CD8-positive, alpha-beta memory T cell (primary cell): ENCODE measurements around the gene LTBR. TPM values are rescaled to one million over a fixed set of nuclear protein-coding genes. Genes with fewer than 3 reads are reported as not detected.

Source experiments
- CTCF ChIA-PET: fragments of 350-600 bp; sonication (Branson Sonifier 250); formaldehyde crosslinking; loops from one replicate; lab custom pipeline; 2021; ENCODE audit warnings: antibody characterized with exemption; lab: Charles Lee
- POLR2A ChIA-PET: fragments of 350-600 bp; sonication (Branson Sonifier 250); formaldehyde crosslinking; loops from one replicate; lab custom pipeline; 2021; ENCODE audit warnings: antibody characterized with exemption; lab: Charles Lee
- DNase-seq, 5 donors: peaks; one replicate each; pipeline versions ENCODE4 v3.0.0 to v3.0.0-alpha.2; 2020 to 2022; ENCODE audit warnings: mixed read lengths in 1 of 5
- H3K27ac ChIP-seq: one replicate; pipeline ENCODE4 v1.7.0; 2013; ENCODE audit warnings: low read depth, mild to moderate bottlenecking, low read length, moderate library complexity
- H3K27me3 ChIP-seq: 2 replicates; pipeline ENCODE4 v1.7.0; 2013; ENCODE audit warnings: low read length, mild to moderate bottlenecking; ENCODE audit not compliant: insufficient read depth, poor library complexity, severe bottlenecking
- H3K36me3 ChIP-seq: 2 replicates; pipeline ENCODE4 v1.7.0; 2013; ENCODE audit warnings: mild to moderate bottlenecking, low read length, moderate library complexity; ENCODE audit not compliant: insufficient read depth
- H3K4me1 ChIP-seq: 2 replicates; pipeline ENCODE4 v1.7.0; 2013; ENCODE audit warnings: mild to moderate bottlenecking, low read length, moderate library complexity; ENCODE audit not compliant: insufficient read depth
- H3K4me3 ChIP-seq: 2 replicates; pipeline ENCODE4 v1.7.0; 2013; ENCODE audit warnings: mild to moderate bottlenecking, low read length
- H3K9me3 ChIP-seq: 2 replicates; pipeline ENCODE4 v1.7.0; 2013; ENCODE audit warnings: mild to moderate bottlenecking, low read length
- H3K27ac Mint-ChIP-seq, 8 donors: one replicate each; pipeline ENCODE4 v1.8.0; 2020 to 2021; ENCODE audit warnings: mixed read lengths in 8 of 8, mild to moderate bottlenecking in 6 of 8, inconsistent platforms in 3 of 8, moderate library complexity in 3 of 8
- H3K27me3 Mint-ChIP-seq, 2 donors: one replicate each; pipeline ENCODE4 v1.8.0; 2020 to 2021; ENCODE audit warnings: mixed read lengths in 2 of 2, mild to moderate bottlenecking in 1 of 2, moderate library complexity in 1 of 2
- H3K36me3 Mint-ChIP-seq, 3 donors: one replicate each; pipeline ENCODE4 v1.8.0; 2020 to 2021; ENCODE audit warnings: mixed read lengths in 3 of 3, inconsistent platforms in 1 of 3, mild to moderate bottlenecking in 1 of 3
- H3K4me1 Mint-ChIP-seq, 3 donors: one replicate each; pipeline ENCODE4 v1.8.0; 2020 to 2021; ENCODE audit warnings: mixed read lengths in 3 of 3, inconsistent platforms in 1 of 3, mild to moderate bottlenecking in 1 of 3
- H3K4me3 Mint-ChIP-seq, 7 donors: one replicate each; pipeline ENCODE4 v1.8.0; 2020 to 2021; ENCODE audit warnings: mixed read lengths in 7 of 7, mild to moderate bottlenecking in 6 of 7, moderate library complexity in 4 of 7, inconsistent platforms in 2 of 7
- H3K9me3 Mint-ChIP-seq, 5 donors: one replicate each; pipeline ENCODE4 v1.8.0; 2020 to 2022; ENCODE audit warnings: mixed read lengths in 5 of 5, mild to moderate bottlenecking in 3 of 5, moderate library complexity in 2 of 5, inconsistent platforms in 1 of 5
- polyA plus RNA-seq: library from polyadenylated mRNA; unstranded; fragments of 300-500 nt; fragmentation: Illumina TruSeq; gene quantifications from one replicate; pipeline ENCODE4 v1.2.3, GENCODE V29; 2021
- total RNA-seq, 2 experiments: library from RNA; stranded (reverse); gene quantifications; one replicate each; pipeline ENCODE4 v1.2.3, GENCODE V29; 2021

LTBR gene
- total and polyA plus RNA-seq, 3 experiments from 2014 or later: 0.51 to 1.4 TPM; not detected in 1

- H3K27ac ChIP-seq: no peak overlapping the region
- H3K36me3 Mint-ChIP-seq: no peaks in the 10 kb centered on the region
- H3K4me1 ChIP-seq: no peaks in the 10 kb centered on the region
- peak overlapping the region in 1 of 8 donors; percentile 54 for H3K27ac Mint-ChIP-seq
- ChIA-PET POLR2A (no interaction called here), CTCF (no interaction called here)
- no peaks in the 10 kb centered on the region for H3K4me1 Mint-ChIP-seq
- no peaks in the 10 kb centered on the region for H3K9me3 ChIP-seq
- no peaks in the 10 kb centered on the region for H3K36me3 ChIP-seq
- H3K27me3 Mint-ChIP-seq: peaks cover 0 to 4% of the 10 kb centered on the region in 2 donors
- H3K4me3 ChIP-seq: no peak overlapping the region
- no peaks in the 10 kb centered on the region for H3K9me3 Mint-ChIP-seq
- H3K27me3 ChIP-seq: no peaks in the 10 kb centered on the region
- no peak for DNase-seq
- no peak overlapping the region for H3K4me3 Mint-ChIP-seq
These were observed 10.4 kb downstream of the LTBR start for GRCh38 chr12:6394398-6394797.

- H3K4me3 Mint-ChIP-seq: no peak overlapping the region
- POLR2A ChIA-PET: no interaction called here
- no peak overlapping the region for H3K27ac Mint-ChIP-seq
- H3K9me3 Mint-ChIP-seq: no peaks in the 10 kb centered on the region
- CTCF ChIA-PET: no interaction called here
- DNase-seq: no peak
- Histone ChIP-seq H3K9me3 (no peaks in the 10 kb centered on the region), H3K36me3 (no peaks in the 10 kb centered on the region), H3K4me3 (no peak overlapping the region), H3K27ac (no peak overlapping the region), H3K27me3 (no peaks in the 10 kb centered on the region), H3K4me1 (no peaks in the 10 kb centered on the region)
- no peaks in the 10 kb centered on the region for H3K36me3 Mint-ChIP-seq
- H3K4me1 Mint-ChIP-seq: no peaks in the 10 kb centered on the region
- peaks cover 0 to 4% of the 10 kb centered on the region in 2 donors for H3K27me3 Mint-ChIP-seq
These were observed 12.1 kb downstream of the LTBR start for GRCh38 chr12:6396031-6396430.

GRCh38 chr12:6399884-6400644 lies 16.1 kb downstream of the LTBR start:
- Histone ChIP-seq H3K27ac (no peak overlapping the region), H3K27me3 (no peaks in the 10 kb centered on the region), H3K36me3 (no peaks in the 10 kb centered on the region), H3K4me3 (no peak overlapping the region), H3K4me1 (no peaks in the 10 kb centered on the region), H3K9me3 (no peaks in the 10 kb centered on the region)
- Mint-ChIP-seq H3K4me1 (no peaks in the 10 kb centered on the region), H3K27me3 (peaks cover 0 to 4% of the 10 kb centered on the region in 2 donors), H3K4me3 (no peak overlapping the region), H3K9me3 (no peaks in the 10 kb centered on the region), H3K27ac (no peak overlapping the region), H3K36me3 (no peaks in the 10 kb centered on the region)
- no peak for DNase-seq
- ChIA-PET CTCF (no interaction called here), POLR2A (no interaction called here)

GRCh38 chr12:6404390-6404789 lies 20.4 kb downstream of the LTBR start:
- Mint-ChIP-seq H3K36me3 (no peaks in the 10 kb centered on the region), H3K27ac (no peak overlapping the region), H3K4me3 (no peak overlapping the region), H3K9me3 (no peaks in the 10 kb centered on the region), H3K27me3 (peaks cover 4 to 7% of the 10 kb centered on the region in 2 donors), H3K4me1 (no peaks in the 10 kb centered on the region)
- CTCF ChIA-PET: interaction anchor here (1.3 kb wide), 1 partner anchor 84 kb away, joined by 3 read pairs; no protein-coding TSS in a partner anchor
- Histone ChIP-seq H3K27me3 (no peaks in the 10 kb centered on the region), H3K4me3 (no peak overlapping the region), H3K9me3 (no peaks in the 10 kb centered on the region), H3K4me1 (no peaks in the 10 kb centered on the region), H3K36me3 (no peaks in the 10 kb centered on the region), H3K27ac (no peak overlapping the region)
- POLR2A ChIA-PET: interaction anchor here (0.7 kb wide), 1 partner anchor 96 kb away, joined by 4 read pairs; no protein-coding TSS in a partner anchor
- no peak for DNase-seq

GRCh38 chr12:6405963-6406362 lies 22.0 kb downstream of the LTBR start:
- Histone ChIP-seq H3K4me1 (no peaks in the 10 kb centered on the region), H3K9me3 (no peaks in the 10 kb centered on the region), H3K27ac (no peak overlapping the region), H3K27me3 (no peaks in the 10 kb centered on the region), H3K36me3 (no peaks in the 10 kb centered on the region), H3K4me3 (no peak overlapping the region)
- Mint-ChIP-seq H3K4me1 (no peaks in the 10 kb centered on the region), H3K27ac (no peak overlapping the region), H3K4me3 (no peak overlapping the region), H3K9me3 (no peaks in the 10 kb centered on the region), H3K27me3 (peaks cover 4 to 7% of the 10 kb centered on the region in 2 donors), H3K36me3 (no peaks in the 10 kb centered on the region)
- ChIA-PET CTCF (no interaction called here), POLR2A (no interaction called here)
- no peak for DNase-seq

- H3K4me1 Mint-ChIP-seq: no peaks in the 10 kb centered on the region
- Histone ChIP-seq H3K27me3 (no peaks in the 10 kb centered on the region), H3K9me3 (no peaks in the 10 kb centered on the region), H3K27ac (no peak overlapping the region), H3K4me1 (no peaks in the 10 kb centered on the region), H3K4me3 (no peak overlapping the region), H3K36me3 (no peaks in the 10 kb centered on the region)
- no peak for DNase-seq
- peaks cover 4 to 7% of the 10 kb centered on the region in 2 donors for H3K27me3 Mint-ChIP-seq
- POLR2A ChIA-PET: no interaction called here
- peaks cover 0 to 1% (median 0%) of the 10 kb centered on the region in 3 donors for H3K36me3 Mint-ChIP-seq
- H3K4me3 Mint-ChIP-seq: no peak overlapping the region
- CTCF ChIA-PET: no interaction called here
- no peaks in the 10 kb centered on the region for H3K9me3 Mint-ChIP-seq
- no peak overlapping the region for H3K27ac Mint-ChIP-seq
These were observed 23.4 kb downstream of the LTBR start for GRCh38 chr12:6407236-6407954.

- Mint-ChIP-seq H3K4me3 (no peak overlapping the region), H3K27ac (peak overlapping the region in 1 of 8 donors; percentile 51), H3K9me3 (no peaks in the 10 kb centered on the region), H3K27me3 (peaks cover 7 to 8% of the 10 kb centered on the region in 2 donors), H3K4me1 (peaks cover 0 to 2% (median 0%) of the 10 kb centered on the region in 3 donors), H3K36me3 (no peaks in the 10 kb centered on the region)
- DNase-seq: no peak
- Histone ChIP-seq H3K27ac (no peak overlapping the region), H3K36me3 (no peaks in the 10 kb centered on the region), H3K9me3 (no peaks in the 10 kb centered on the region), H3K4me1 (no peaks in the 10 kb centered on the region), H3K27me3 (no peaks in the 10 kb centered on the region), H3K4me3 (no peak overlapping the region)
- POLR2A ChIA-PET: no interaction called here
- CTCF ChIA-PET: interaction anchor here (1.9 kb wide), 1 partner anchor 49 kb away, joined by 4 read pairs; no protein-coding TSS in a partner anchor
These were observed 32.6 kb downstream of the LTBR start for GRCh38 chr12:6416596-6416995.

GRCh38 chr12:6418796-6419195 lies 34.8 kb downstream of the LTBR start:
- H3K36me3 Mint-ChIP-seq: no peaks in the 10 kb centered on the region

More at GRCh38 chr12:6418796-6419195, 34.8 kb downstream of the LTBR start:
- H3K4me1 ChIP-seq: peaks cover 8% of the 10 kb centered on the region
- H3K4me3 ChIP-seq: no peak overlapping the region
- ChIA-PET POLR2A (interaction anchor here (0.7 kb wide), 1 partner anchor 83 kb away, joined by 4 read pairs; no protein-coding TSS in a partner anchor), CTCF (interaction anchor here (1.2 to 1.5 kb wide), 2 partner anchors 47 to 95 kb away, joined by 4 to 8 read pairs; no protein-coding TSS in a partner anchor)
- peaks cover 7 to 8% of the 10 kb centered on the region in 2 donors for H3K27me3 Mint-ChIP-seq
- H3K9me3 ChIP-seq: no peaks in the 10 kb centered on the region
- H3K27ac Mint-ChIP-seq: no peak overlapping the region
- H3K4me3 Mint-ChIP-seq: no peak overlapping the region
- H3K4me1 Mint-ChIP-seq: peaks cover 7 to 8% (median 7%) of the 10 kb centered on the region in 3 donors
- H3K36me3 ChIP-seq: no peaks in the 10 kb centered on the region
- DNase-seq: no peak
- H3K9me3 Mint-ChIP-seq: no peaks in the 10 kb centered on the region
- no peaks in the 10 kb centered on the region for H3K27me3 ChIP-seq
- no peak overlapping the region for H3K27ac ChIP-seq
